Testis (tissue), 3 donors: ENCODE data around the gene IP6K1. TPM values are rescaled to one million over a fixed set of nuclear protein-coding genes. Genes with fewer than 3 reads are reported as not detected.
A peak's percentile ranks its signal among the peaks of the same experiment; 100 is the strongest.

Experiments
- DNase-seq: peaks from one replicate; pipeline ENCODE4 v3.0.0-alpha.2; 2019
- H3K27ac ChIP-seq, 2 donors: fragments of 200-600 bp; sonication (generic); one replicate each; pipeline ENCODE4 v1.5.1; 2019
- H3K27me3 ChIP-seq: fragments of 200-600 bp; sonication (generic); one replicate; pipeline ENCODE4 v1.5.1; 2019
- H3K36me3 ChIP-seq: fragments of 200-600 bp; sonication (generic); one replicate; pipeline ENCODE4 v1.5.1; 2017; ENCODE audit warnings: low read depth; ENCODE audit errors: missing control alignments
- H3K4me1 ChIP-seq: fragments of 200-600 bp; sonication (generic); one replicate; pipeline ENCODE4 v1.5.1; 2019
- H3K4me3 ChIP-seq, 2 donors: fragments of 200-600 bp; sonication (generic); one replicate each; pipeline ENCODE4 v1.5.1; 2017 to 2019
- H3K9me3 ChIP-seq: fragments of 200-600 bp; sonication (generic); one replicate; pipeline ENCODE4 v1.5.1; 2017
- CTCF ChIP-seq, 3 experiments: fragments of 450-650 bp in 2 of 3; fragments of 200-600 bp in 1 of 3; sonication (generic) in 1 of 3; IDR thresholded peaks; one replicate each; pipeline ENCODE4 v1.5.1; 2016 to 2019; ENCODE audit warnings: antibody characterized with exemption in 3 of 3, mild to moderate bottlenecking in 2 of 3, moderate library complexity in 1 of 3
- POLR2A ChIP-seq: fragments of 450-650 bp; IDR thresholded peaks from one replicate; pipeline ENCODE4 v1.6.1; 2017; ENCODE audit warnings: antibody characterized with exemption, mild to moderate bottlenecking, moderate library complexity
- WGBS, 2 donors: methylation state at CpG; one replicate each; pipeline ENCODE4 v1.1.5; 2018; 5-methylcytosine and 5-hydroxymethylcytosine counted together
- intact Hi-C: fragments of 100-400 bp; cut with DNase I; formaldehyde crosslinking; loops from one replicate; pipeline ENCODE4 v1.15.1; 2023; ENCODE audit warnings: low total_unique reads
- polyA plus RNA-seq: library from polyadenylated mRNA; stranded (reverse); fragments of 350-450 nt; fragmentation: Illumina TruSeq; extraction: RNeasy Lipid Tissue Mini Kit (QIAGEN cat#74804); gene quantifications from one replicate; pipeline ENCODE4 v1.2.3, GENCODE V29; 2014; ENCODE audit warnings: low read depth, low replicate concordance; ENCODE audit not compliant: insufficient read depth
- total RNA-seq, 2 donors: library from RNA; depleted of rRNA; stranded (reverse); fragments of >200 nt; gene quantifications; one replicate each; pipeline ENCODE4 v1.2.3, GENCODE V29; 2016

Gene IP6K1
- total and polyA plus RNA-seq, 3 donors from 2014 or later, result 96.0 to 134 (median 97.4) TPM

GRCh38 chr3:49725906-49726681 is 60.2 kb downstream of the IP6K1 start:
- WGBS, 2 donors, result 74 to 79% methylated on average over 7 to 11 of the region's 11 CpGs
- Histone ChIP-seq H3K4me1 (peaks cover 17% of the 10 kb centered on the region), H3K36me3 (no peaks in the 10 kb centered on the region), H3K27me3 (no peaks in the 10 kb centered on the region), H3K9me3 (no peaks in the 10 kb centered on the region), H3K27ac (peak overlapping the region in 1 of 2 donors; percentile 25), H3K4me3 (no peak overlapping the region)
- intact Hi-C loops, result no loop called here
- no peak for DNase-seq
- TF ChIP-seq POLR2A (no peak), CTCF (IDR thresholded peaks at IDR 0.05) (no peak)

GRCh38 chr3:49724586-49724985 is 61.8 kb downstream of the IP6K1 start:
- DNase-seq, result peak; percentile 56
- peaks cover 17% of the 10 kb centered on the region for H3K4me1 ChIP-seq
- no peaks in the 10 kb centered on the region for H3K9me3 ChIP-seq
- peak overlapping the region; percentile 65 to 99 for H3K4me3 ChIP-seq
- peak overlapping the region; percentile 77 to 92 for H3K27ac ChIP-seq
- H3K36me3 ChIP-seq, result no peaks in the 10 kb centered on the region
- 10 to 16% methylated on average over 5 to 6 of the region's 6 CpGs for WGBS, 2 donors
- TF ChIP-seq CTCF (IDR thresholded peaks at IDR 0.05) (no peak), POLR2A (no peak)
- intact Hi-C loops, result no loop called here
- no peaks in the 10 kb centered on the region for H3K27me3 ChIP-seq

- DNase-seq, result peak; percentile 98
- peaks cover 21% of the 10 kb centered on the region for H3K4me1 ChIP-seq
- TF ChIP-seq POLR2A, result no peak
- TF ChIP-seq CTCF (IDR thresholded peaks at IDR 0.05), result no peak
- H3K4me3 ChIP-seq, result peak within 1 kb of the TSS; percentile 65 to 99
- H3K27ac ChIP-seq, result peak within 1 kb of the TSS; percentile 77 to 92
- intact Hi-C loops, result no loop called here
- 0% methylated on average over 23 to 71 of the region's 102 CpGs for WGBS, 2 donors
- H3K36me3 ChIP-seq, result no peaks in the 10 kb centered on the region
- H3K9me3 ChIP-seq, result no peaks in the 10 kb centered on the region
- no peaks in the 10 kb centered on the region for H3K27me3 ChIP-seq
These were observed 62.5 kb downstream of the IP6K1 start, which contains the start of gene GMPPB for GRCh38 chr3:49723628-49724551. TSS of gene GMPPB (minus strand) at chr3:49723951. CDS start at chr3:49723726, 225 bp downstream.

- WGBS, 2 donors, result 0% methylated on average over 6 to 7 of the region's 20 CpGs
- Histone ChIP-seq H3K9me3 (no peaks in the 10 kb centered on the region), H3K27ac (peak overlapping the region; percentile 77 to 92), H3K27me3 (no peaks in the 10 kb centered on the region), H3K4me3 (peak overlapping the region; percentile 65 to 99), H3K4me1 (peaks cover 25% of the 10 kb centered on the region), H3K36me3 (no peaks in the 10 kb centered on the region)
- intact Hi-C loops, result no loop called here
- DNase-seq, result peak; percentile 72
- no peak for TF ChIP-seq POLR2A
- TF ChIP-seq CTCF (IDR thresholded peaks at IDR 0.05), result no peak
These were observed 63.1 kb downstream of the IP6K1 start for GRCh38 chr3:49723296-49723627.
